MV-4-11 (cell line): Measurements from ENCODE around the gene TRIM25.

Source experiments
- DNase-seq: peaks from one replicate; lab custom pipeline; 2025; lab: John Stamatoyannopoulos, UW

The TRIM25 gene

GRCh38 chr17:56926704-56927103 is 12.9 kb upstream of the TRIM25 start:
- no peak for DNase-seq

DNA sequence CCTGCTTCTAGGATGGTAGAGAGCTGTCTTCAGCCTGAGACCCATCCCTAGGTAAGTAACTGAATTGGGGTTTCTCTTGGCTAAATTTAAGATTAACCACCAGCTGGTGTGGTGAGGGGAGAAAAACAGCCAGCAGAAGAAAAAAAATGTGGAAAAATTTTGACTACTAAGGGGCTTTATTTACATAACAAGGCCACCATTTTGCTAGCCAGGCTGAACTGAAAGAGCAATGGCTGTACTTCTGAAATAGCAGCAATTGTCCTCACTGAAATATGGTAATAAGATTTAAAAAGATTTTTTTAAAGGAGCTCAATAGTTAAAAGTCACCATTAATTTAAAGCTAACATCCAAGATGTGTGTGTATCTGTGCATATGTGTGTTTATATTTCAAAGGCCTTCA is 12.4 kb upstream of the TRIM25 start:
- DNase-seq = no peak

DNA sequence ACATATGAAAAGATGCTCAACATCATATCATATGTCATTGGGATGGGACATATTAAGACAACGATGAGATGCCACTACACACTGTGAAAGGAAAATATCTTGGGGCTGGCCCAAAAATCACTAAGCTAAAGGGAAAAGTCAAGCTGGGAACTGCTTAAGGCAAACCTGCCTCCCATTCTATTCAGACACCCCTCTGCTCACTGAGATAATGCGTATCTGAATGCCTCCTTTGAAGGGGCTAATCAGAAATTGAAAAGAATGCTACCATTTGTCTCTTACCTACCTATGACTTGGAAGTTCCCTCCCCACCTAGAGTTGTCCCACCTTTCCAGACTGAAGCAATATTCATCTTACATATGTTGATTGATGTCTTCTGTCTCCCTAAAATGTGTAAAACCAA is 11.2 kb upstream of the TRIM25 start:
- no peak for DNase-seq

GRCh38 chr17:56919717-56920116 is 5.9 kb upstream of the TRIM25 start:
- DNase-seq = peak; percentile 31

- DNase-seq = peak; percentile 100
These were observed 5.1 kb upstream of the TRIM25 start for GRCh38 chr17:56918916-56919315.

DNA sequence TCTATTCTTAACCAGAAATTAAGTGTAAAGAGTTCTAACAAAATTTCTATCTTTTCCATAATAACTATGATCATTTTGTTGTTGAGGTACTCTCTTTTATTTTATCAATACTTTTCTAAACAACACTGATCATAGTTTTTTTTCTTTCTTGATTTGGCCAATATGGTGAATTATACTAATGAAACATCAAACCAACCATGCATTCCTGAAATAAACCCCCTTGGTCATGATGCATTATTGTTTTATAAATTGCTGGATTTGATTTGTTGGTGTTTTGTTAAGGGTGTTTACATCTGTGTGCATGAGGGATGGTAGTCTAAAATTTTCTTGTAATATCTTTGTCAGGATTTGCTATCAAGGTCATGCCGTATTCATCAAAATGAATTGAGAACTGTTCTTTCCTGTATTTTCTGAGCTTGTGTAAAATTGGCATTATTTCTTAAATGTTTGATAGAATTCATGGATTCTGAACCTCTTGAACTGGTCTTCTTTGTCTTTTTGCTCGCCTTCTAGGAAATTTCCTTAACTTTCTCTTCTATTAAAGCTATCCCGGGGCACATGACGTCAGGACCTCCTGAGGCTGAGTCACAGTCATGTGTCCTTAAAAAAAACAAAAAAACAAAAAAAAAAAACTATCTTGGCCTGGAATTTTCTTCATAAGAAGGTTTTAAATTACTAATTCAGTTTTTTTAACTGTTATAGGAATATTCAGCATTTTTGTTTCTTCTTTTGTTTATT is 3.9 kb upstream of the TRIM25 start:
- DNase-seq = no peak

DNA sequence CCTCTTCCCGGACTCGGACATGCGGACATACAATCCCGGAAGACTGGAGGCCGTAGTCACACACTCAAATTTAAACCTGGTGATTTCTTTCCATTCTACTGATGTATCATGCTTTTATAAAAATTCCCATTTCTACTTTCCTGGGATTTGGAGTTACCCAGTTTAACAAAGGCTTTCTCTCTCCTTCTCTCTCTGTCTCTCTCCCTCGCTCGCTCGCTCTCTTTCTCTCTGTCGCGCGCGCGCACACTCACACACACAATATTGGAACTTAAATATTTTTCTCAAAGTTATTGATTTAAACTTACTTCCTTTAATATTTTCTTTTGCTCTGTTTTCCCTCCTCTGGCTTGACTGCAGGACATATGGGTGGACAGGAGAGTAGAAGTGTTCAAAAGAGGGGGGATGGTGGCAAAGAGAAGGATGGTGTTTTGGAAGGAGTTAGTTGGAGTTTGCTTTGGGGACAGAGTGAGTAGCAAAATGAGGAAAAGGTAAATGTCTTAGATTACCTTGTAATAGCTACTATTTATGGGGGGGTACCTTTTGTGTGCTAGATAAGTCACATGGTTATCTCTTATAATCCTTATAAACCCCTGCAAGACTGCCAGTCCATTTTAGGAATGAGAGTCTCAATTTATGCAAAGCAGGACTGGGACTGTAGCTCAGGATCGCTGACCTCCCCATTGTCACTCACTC is 878 bp upstream of the TRIM25 start:
- DNase-seq = no peak

- peak; percentile 45 for DNase-seq
These were observed 439 bp downstream of the TRIM25 start for GRCh38 chr17:56913353-56913866.

DNA sequence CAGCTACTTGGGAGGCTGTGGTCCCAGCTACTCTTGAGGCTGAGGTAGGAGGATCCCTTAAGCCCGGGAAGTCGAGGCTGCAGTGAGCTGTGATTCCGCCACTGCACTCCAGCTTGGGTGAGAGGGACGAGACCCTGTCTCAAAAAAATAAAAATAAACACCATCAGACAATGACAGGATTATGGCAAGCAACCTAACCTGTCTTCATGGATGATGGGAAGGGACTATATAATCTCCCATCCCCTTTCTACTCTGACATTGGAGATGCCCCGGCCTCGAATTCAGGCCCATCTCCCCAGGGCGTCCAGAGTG is 893 bp downstream of the TRIM25 start:
- no peak for DNase-seq

DNA sequence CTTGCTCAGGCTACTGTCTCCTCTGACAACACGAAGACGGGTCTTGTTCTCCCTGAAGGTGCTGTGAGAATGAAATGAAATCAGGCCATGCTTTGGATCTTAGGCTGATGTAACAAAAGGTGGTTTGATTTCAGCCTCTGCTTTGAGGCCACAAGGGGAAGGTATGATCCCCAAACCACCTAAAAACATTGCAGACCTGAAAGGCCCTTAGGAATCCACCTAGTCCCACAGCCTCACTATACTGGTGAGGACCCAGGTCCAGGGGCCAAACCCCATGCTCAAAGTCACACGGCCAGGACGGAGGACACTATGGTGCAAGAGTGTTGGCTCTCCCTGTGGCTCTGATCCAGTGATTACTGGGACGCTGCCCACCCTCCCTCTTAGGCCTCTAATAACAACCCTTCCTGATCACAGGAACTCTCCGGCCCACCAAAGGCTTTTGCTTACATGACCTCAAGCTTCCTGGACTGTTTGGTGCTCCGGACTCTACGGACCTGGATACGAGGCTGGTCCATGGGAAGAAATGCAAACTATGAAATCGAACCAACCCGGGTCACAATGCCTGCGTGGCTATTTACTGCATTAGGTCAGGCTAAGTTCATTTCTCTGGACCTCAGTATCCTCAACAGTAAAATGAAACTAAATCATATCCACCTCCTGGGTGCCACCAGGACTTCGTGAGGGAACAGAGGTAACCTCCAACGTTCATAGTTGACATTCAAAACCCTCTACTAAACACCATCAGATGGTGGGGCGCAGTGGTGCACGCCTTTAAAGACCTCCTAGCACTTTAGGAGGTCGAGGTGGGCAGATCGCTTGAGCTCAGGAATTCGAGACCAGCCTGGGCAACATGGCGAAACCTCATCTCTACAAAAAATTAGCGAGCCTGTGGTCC is 1.5 kb downstream of the TRIM25 start:
- no peak for DNase-seq

- no peak for DNase-seq
These were observed 3.2 kb downstream of the TRIM25 start for GRCh38 chr17:56910509-56911235.

- no peak for DNase-seq
These were observed 3.9 kb downstream of the TRIM25 start for GRCh38 chr17:56909742-56910508.

DNA sequence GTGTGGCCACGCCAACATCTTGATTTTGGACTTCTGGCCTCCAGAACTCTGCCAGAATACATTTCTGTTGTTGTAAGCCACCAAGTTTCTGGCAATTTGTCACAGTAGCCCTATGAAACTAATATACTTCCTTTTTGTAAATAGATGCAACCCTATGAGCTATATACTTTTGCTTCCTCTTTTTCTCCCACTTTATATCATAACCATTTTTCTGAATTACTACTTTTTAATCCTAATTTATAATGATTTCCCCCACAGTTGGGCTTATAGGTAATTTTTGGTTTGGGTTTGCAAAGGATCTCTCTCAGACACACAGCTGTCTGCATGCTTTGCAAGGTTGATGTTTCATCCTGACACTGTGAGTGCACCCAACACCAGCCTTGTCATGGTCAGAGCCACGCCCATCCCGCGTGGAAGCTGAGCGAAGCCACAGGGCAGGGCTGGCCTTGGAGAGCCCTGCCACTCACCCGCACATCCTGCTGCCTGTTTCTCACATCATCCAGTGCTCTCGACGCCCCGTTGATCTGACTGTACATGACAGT is 5.8 kb downstream of the TRIM25 start:
- peak; percentile 93 for DNase-seq

DNA sequence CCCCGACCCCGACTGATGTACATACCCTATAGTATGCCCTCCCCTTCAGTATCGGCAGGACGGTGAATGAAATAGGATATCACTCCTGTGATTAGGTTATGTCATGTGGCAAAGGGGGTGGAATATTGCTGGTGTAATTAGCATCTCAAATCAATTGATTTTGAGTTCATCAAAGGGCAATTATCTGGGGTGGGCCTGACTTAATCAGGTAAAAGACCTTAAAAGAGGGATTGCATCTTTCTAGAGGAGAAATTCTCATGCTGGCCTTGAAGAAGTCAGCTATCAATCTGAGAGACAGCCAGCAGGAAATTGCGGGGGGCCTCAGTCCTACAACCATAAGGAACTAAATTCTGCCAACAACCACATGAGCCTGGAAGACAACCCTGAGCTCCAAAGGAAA is 10.3 kb downstream of the TRIM25 start:
- DNase-seq = no peak

- DNase-seq = no peak
These were observed 11.5 kb downstream of the TRIM25 start for GRCh38 chr17:56902348-56902747.

DNA sequence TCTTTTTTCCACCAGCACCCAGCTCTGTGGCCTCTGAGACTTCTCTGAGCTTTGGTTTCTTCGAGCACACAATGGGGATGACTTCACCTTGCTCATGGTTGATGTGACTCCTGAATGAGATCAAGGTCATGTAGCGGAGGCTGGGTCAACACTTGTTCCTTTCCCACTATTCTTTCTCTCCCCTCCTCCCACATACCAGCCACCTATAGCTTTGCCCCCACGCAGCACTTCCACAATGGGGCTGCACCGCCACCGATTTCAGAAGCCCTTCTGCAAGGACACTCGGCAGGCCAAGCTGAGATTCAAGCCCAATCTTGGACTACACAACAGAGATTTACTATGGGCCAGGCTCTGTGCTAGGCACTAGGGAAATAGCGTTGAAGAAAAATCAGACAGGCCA is 14.4 kb downstream of the TRIM25 start:
- DNase-seq = no peak

- no peak for DNase-seq
These were observed 15.0 kb downstream of the TRIM25 start for GRCh38 chr17:56898874-56899273.

DNA sequence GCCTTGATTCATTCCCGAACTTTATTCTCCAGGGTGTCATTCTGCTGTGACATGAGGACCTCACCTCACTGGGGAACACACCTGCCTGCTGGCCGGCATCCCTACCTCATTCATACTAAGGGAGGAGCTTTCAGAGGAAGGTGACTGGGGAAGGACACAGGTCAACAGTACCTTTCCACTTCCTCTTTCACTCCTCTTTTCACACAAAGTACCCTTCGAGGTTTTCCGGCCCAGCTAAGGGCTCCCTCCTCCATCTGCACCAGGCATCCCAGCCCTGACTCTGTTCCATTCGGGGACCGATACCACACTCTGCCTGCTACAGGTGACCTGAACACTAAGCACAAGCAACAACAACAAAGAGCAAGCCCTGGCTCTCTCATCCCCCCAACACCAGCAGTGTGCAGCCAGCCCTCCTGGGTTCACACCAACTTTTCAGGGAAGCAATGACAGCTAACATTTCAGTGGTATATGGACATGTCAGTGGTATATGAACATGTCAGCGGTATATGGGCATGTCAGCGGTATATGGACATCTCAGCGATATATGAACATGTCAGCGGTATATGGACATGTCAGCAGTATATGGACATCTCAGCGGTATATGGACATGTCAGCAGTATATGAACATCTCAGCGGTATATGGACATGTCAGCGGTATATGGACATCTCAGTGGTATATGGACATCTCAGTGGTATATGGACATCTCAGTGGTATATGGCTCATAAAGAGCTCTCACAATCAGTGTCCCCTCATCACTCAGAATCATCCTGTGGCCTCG is 16.0 kb downstream of the TRIM25 start:
- DNase-seq = no peak

DNA sequence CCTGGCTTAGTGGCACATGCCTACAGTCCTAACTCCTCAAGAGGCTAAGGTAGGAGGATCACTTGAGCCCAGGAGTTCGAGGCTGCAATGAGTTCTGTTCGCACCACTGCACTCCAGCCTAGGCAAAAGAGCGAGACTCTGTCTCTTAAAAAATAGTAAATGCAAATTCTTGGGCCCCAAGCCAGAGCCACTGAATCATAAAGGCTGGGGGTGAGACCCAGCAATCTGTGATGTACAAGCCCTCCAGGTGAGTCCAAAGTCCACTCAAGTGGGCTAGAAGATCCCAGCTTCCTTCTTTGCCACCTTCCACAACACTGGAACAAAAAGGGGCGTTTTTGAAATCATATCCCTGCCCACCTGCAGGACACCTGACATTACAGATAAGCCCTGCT is 16.9 kb downstream of the TRIM25 start:
- DNase-seq = no peak
